Peyer's patch (tissue), 4 donors: ENCODE results near the gene WWC1. TPM values are rescaled to one million over a fixed set of nuclear protein-coding genes. Genes with fewer than 3 reads are reported as not detected.
"Not testable (repeated sequence)": the region's sequence is repeated elsewhere in the genome, so short reads cannot be mapped to it uniquely, and the experiment has no call there.

ENCODE experiments used
- DNase-seq, 3 donors: peaks; one replicate each; pipeline ENCODE4 v3.0.0-alpha.2; 2017 to 2019
- H3K27ac ChIP-seq, 4 donors: fragments of 200-600 bp; sonication (generic); one replicate each; pipeline ENCODE4 v1.5.1; 2016 to 2019
- H3K27me3 ChIP-seq, 2 donors: fragments of 200-600 bp; sonication (generic); one replicate each; pipeline ENCODE4 v1.5.1; 2019
- H3K36me3 ChIP-seq, 3 donors: fragments of 200-600 bp; sonication (generic); one replicate each; pipeline ENCODE4 v1.5.1; 2016 to 2019
- H3K4me1 ChIP-seq, 4 donors: fragments of 200-600 bp; sonication (generic); one replicate each; pipeline ENCODE4 v1.5.1; 2016 to 2019
- H3K4me3 ChIP-seq, 4 donors: fragments of 200-600 bp; sonication (generic); 1 replicate in 3 of 4; 2 replicates in 1 of 4; pipeline ENCODE4 v1.5.1; 2016 to 2019; ENCODE audit warnings: mild to moderate bottlenecking in 1 of 4
- H3K9me3 ChIP-seq, 4 donors: fragments of 200-600 bp; sonication (generic); one replicate each; pipeline ENCODE4 v1.5.1; 2016 to 2019; ENCODE audit warnings: mild to moderate bottlenecking in 1 of 4
- CTCF ChIP-seq, 6 experiments: fragments of 450-650 bp in 4 of 6; fragments of 200-600 bp in 2 of 6; sonication (generic) in 1 of 6; IDR thresholded peaks; one replicate each; pipeline ENCODE4 v1.5.1; 2017 to 2019; ENCODE audit warnings: antibody characterized with exemption in 6 of 6, mild to moderate bottlenecking in 3 of 6, moderate library complexity in 1 of 6
- POLR2A ChIP-seq, 2 donors: fragments of 450-650 bp; IDR thresholded peaks; one replicate each; pipeline ENCODE4 v1.5.1; 2017; ENCODE audit warnings: antibody characterized with exemption in 2 of 2, mild to moderate bottlenecking in 2 of 2, moderate library complexity in 2 of 2
- total RNA-seq, 4 donors: library from RNA; depleted of rRNA; stranded (reverse); fragments of >200 nt; gene quantifications; one replicate each; pipeline ENCODE4 v1.1.0, GENCODE V29; 2016

Gene WWC1
- total RNA-seq, 4 donors from 2014 or later, result 47.0 to 63.2 (median 52.8) TPM

DNA sequence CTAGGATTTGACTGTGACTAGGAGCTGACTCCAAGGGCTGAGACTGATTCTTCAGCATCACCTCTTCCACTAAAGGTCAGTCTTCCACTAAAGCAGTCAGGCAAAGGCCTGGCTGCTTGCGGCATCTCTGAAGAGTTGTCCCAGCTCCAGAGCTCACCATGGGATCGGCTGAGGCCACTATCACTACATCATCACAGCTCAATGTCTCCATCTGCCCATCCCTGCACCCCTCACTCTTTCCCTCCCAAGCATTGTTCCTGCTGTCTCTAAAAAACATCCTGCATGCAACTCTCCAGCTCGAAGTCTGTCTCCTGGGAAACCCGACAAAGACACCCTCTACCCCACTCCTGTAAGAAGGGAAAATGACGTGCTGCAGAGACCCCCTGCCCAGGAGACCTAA lies 15.5 kb upstream of the WWC1 start:
- Histone ChIP-seq H3K36me3 (no peaks in the 10 kb centered on the region), H3K27ac (no peak overlapping the region), H3K4me3 (no peak overlapping the region), H3K4me1 (peaks cover 0 to 9% (median 0%) of the 10 kb centered on the region in 4 donors), H3K27me3 (no peaks in the 10 kb centered on the region), H3K9me3 (no peaks in the 10 kb centered on the region)
- TF ChIP-seq POLR2A (IDR thresholded peaks at IDR 0.05) (no peak), CTCF (IDR thresholded peaks at IDR 0.05) (no peak)
- no peak for DNase-seq

- no peak for DNase-seq
- Histone ChIP-seq H3K36me3 (no peaks in the 10 kb centered on the region), H3K4me1 (peaks cover 0 to 4% (median 0%) of the 10 kb centered on the region in 4 donors), H3K27ac (no peak overlapping the region), H3K9me3 (peaks cover 0 to 4% (median 0%) of the 10 kb centered on the region in 4 donors), H3K27me3 (no peaks in the 10 kb centered on the region), H3K4me3 (no peak overlapping the region)
- TF ChIP-seq POLR2A (IDR thresholded peaks at IDR 0.05) (no peak), CTCF (IDR thresholded peaks at IDR 0.05) (no peak)
These were observed 9.3 kb upstream of the WWC1 start for GRCh38 chr5:168282120-168282519.

- no peak overlapping the region for H3K27ac ChIP-seq
- no peaks in the 10 kb centered on the region for H3K36me3 ChIP-seq
- H3K9me3 ChIP-seq, result peaks cover 0 to 4% (median 0%) of the 10 kb centered on the region in 4 donors
- H3K4me3 ChIP-seq, result no peak overlapping the region
- H3K27me3 ChIP-seq, result no peaks in the 10 kb centered on the region
- no peak for DNase-seq
- peaks cover 0 to 4% (median 0%) of the 10 kb centered on the region in 4 donors for H3K4me1 ChIP-seq
- TF ChIP-seq POLR2A (IDR thresholded peaks at IDR 0.05) (no peak), CTCF (IDR thresholded peaks at IDR 0.05) (no peak)
These were observed 6.6 kb upstream of the WWC1 start for GRCh38 chr5:168284809-168285208.

DNA sequence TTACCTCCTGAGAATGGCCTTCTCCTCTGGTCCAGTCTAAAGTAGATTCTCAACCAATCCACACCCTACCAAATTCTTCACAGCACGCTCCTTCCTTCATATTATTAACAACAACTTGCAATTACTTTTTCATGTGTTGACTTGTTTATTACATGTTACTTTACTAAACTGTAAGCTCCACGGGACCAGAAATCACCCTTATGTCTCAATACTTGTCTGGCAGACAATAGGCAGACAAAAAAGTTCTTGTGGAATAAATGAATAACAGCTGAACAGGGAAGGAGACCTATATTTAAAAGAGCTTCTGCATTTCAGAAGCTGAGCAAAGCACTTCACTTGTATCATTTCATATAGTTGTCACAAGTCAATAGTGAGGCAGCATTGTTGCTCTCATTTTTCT lies 5.7 kb upstream of the WWC1 start:
- H3K4me3 ChIP-seq, result no peak overlapping the region
- TF ChIP-seq POLR2A (IDR thresholded peaks at IDR 0.05) (no peak), CTCF (IDR thresholded peaks at IDR 0.05) (no peak)
- peaks cover 0 to 4% (median 0%) of the 10 kb centered on the region in 4 donors for H3K4me1 ChIP-seq
- peaks cover 0 to 4% (median 0%) of the 10 kb centered on the region in 4 donors for H3K9me3 ChIP-seq
- no peak overlapping the region for H3K27ac ChIP-seq
- DNase-seq, result no peak
- H3K36me3 ChIP-seq, result no peaks in the 10 kb centered on the region
- no peaks in the 10 kb centered on the region for H3K27me3 ChIP-seq

DNA sequence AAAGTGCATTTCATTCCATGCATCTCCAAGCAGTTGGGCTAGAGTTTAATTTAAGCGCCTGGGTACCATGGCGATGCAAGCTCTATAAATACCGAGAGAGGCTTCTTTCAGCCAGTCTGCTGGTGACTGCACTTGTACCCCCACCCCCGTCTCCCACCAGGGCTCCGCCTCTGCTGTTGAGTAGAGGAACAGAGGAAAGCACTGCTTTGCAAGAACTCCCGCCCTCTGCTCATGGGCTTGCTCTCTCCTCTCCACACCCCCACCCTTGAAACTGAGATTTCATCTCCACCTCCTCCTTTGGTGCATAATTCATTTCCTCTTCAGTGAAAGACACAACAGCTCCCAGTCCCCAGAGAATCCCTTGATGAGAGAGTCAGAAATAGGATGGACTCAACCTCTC lies 5.1 kb upstream of the WWC1 start:
- no peak for DNase-seq
- TF ChIP-seq CTCF (IDR thresholded peaks at IDR 0.05) (no peak), POLR2A (IDR thresholded peaks at IDR 0.05) (no peak)
- peaks cover 0 to 11% (median 0%) of the 10 kb centered on the region in 4 donors for H3K4me1 ChIP-seq
- H3K27ac ChIP-seq, result no peak overlapping the region
- no peaks in the 10 kb centered on the region for H3K27me3 ChIP-seq
- H3K4me3 ChIP-seq, result no peak overlapping the region
- H3K36me3 ChIP-seq, result no peaks in the 10 kb centered on the region
- peaks cover 0 to 4% (median 0%) of the 10 kb centered on the region in 4 donors for H3K9me3 ChIP-seq

DNA sequence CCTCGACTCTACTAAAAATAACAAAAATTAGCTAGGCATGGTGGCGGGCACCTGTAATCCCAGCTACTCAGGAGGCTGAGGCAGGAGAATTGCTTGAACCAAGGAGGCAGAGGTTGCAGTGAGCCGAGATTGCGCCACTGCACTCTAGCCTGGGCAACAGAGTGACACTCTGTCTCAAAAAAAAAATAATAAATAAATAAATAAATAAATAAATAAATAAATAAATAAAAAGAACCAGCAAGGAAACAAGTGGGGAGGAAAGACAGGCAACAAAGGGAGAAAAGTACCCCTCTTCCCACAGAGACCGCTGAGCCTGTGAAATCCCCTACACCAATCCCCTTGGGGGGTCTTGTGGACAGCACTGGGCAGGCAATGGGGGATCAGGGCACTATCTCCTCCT lies 4.6 kb upstream of the WWC1 start:
- peaks cover 0 to 12% (median 0%) of the 10 kb centered on the region in 4 donors for H3K4me1 ChIP-seq
- H3K27me3 ChIP-seq, H3K9me3 ChIP-seq, H3K36me3 ChIP-seq, H3K4me3 ChIP-seq, H3K27ac ChIP-seq, DNase-seq: not testable (repeated sequence)
